PC-9 (cell line): ENCODE data around the gene CCDC148. TPM values are rescaled to one million over a fixed set of nuclear protein-coding genes. Genes with fewer than 3 reads are reported as not detected.

ENCODE experiments used
- BruUV-seq: library from RNA; stranded (reverse); fragments of 400-500 nt; replicated peaks from 2 replicates; lab custom pipeline; 2021; lab: Mats Ljungman, UMichigan
- CTCF ChIA-PET: fragments of 300-600 bp; sonication (Branson Sonifier 250); formaldehyde crosslinking; loops from one replicate; lab custom pipeline; 2022; ENCODE audit warnings: antibody characterized with exemption; lab: Charles Lee
- POLR2A ChIA-PET: fragments of 300-600 bp; sonication (Branson Sonifier 250); formaldehyde crosslinking; loops from one replicate; lab custom pipeline; 2022; ENCODE audit warnings: antibody characterized with exemption; ENCODE audit not compliant: unreplicated experiment; lab: Charles Lee
- DNase-seq, 2 experiments: peaks; one replicate each; pipeline versions ENCODE4 v3.0.0 to v3.0.0-alpha.2; 2015 to 2022; ENCODE audit warnings: mixed read lengths in 1 of 2
- H2AFZ ChIP-seq: fragments of 200-600 bp; sonication (generic); 2 replicates; pipeline ENCODE4 v1.8.1; 2017; ENCODE audit warnings: antibody characterized with exemption
- H3F3A ChIP-seq: fragments of 200-600 bp; sonication (generic); 2 replicates; pipeline ENCODE4 v1.8.1; 2017; ENCODE audit warnings: antibody characterized with exemption, mild to moderate bottlenecking, low read depth; ENCODE audit not compliant: insufficient read depth
- H3K27ac ChIP-seq: fragments of 200-600 bp; sonication (generic); 2 replicates; pipeline ENCODE4 v1.6.1; 2016; ENCODE audit warnings: mixed run types
- H3K27me3 ChIP-seq: fragments of 200-600 bp; sonication (generic); 2 replicates; pipeline ENCODE4 v1.6.1; 2016; ENCODE audit warnings: low read depth, mixed run types; ENCODE audit not compliant: insufficient read depth
- H3K36me3 ChIP-seq: fragments of 200-600 bp; sonication (generic); 2 replicates; pipeline ENCODE4 v1.6.1; 2016; ENCODE audit warnings: low read depth, mixed run types
- H3K4me1 ChIP-seq: fragments of 200-600 bp; sonication (generic); replicated peaks from 2 replicates; pipeline ENCODE4 v1.6.1; 2016; ENCODE audit warnings: mixed run types; ENCODE audit not compliant: insufficient read depth
- H3K4me2 ChIP-seq: fragments of 200-600 bp; sonication (generic); 2 replicates; pipeline ENCODE4 v1.6.1; 2017; ENCODE audit warnings: mixed run types
- H3K4me3 ChIP-seq: fragments of 200-600 bp; sonication (generic); 2 replicates; pipeline ENCODE4 v1.6.1; 2016; ENCODE audit warnings: mixed run types
- H3K79me2 ChIP-seq: fragments of 200-600 bp; sonication (generic); 2 replicates; pipeline ENCODE4 v1.6.1; 2017; ENCODE audit warnings: low read depth, mixed run types
- H3K9me2 ChIP-seq: fragments of 200-600 bp; sonication (generic); 2 replicates; pipeline ENCODE4 v1.8.1; 2017; ENCODE audit warnings: mild to moderate bottlenecking; ENCODE audit not compliant: insufficient read depth
- H3K9me3 ChIP-seq: fragments of 200-600 bp; sonication (generic); 2 replicates; pipeline ENCODE4 v1.8.1; 2016; ENCODE audit warnings: low read depth; ENCODE audit not compliant: insufficient read depth
- H4K20me1 ChIP-seq: fragments of 200-600 bp; sonication (generic); 2 replicates; pipeline ENCODE4 v1.8.1; 2017; ENCODE audit not compliant: insufficient read depth
- EZH2 ChIP-seq: fragments of 200-600 bp; sonication (generic); IDR thresholded peaks from 2 replicates; pipeline ENCODE4 v1.8.0; 2017; ENCODE audit warnings: antibody characterized with exemption, low read depth
- intact Hi-C: fragments of 100-400 bp; cut with micrococcal nuclease; formaldehyde crosslinking; loops from one replicate; pipeline ENCODE4 v1.10.0; 2022; ENCODE audit not compliant: unreplicated experiment
- total RNA-seq: library from RNA; stranded (reverse); gene quantifications from 2 replicates; pipeline ENCODE4 v1.2.3, GENCODE V29; 2021
- TF ChIP-seq, protein P1 (sequence below): fragments of 200-600 bp; sonication (generic); conservative IDR thresholded peaks from 2 replicates; pipeline ENCODE4 v1.6.1; 2017; ENCODE audit warnings: mixed run types, antibody characterized with exemption, mild to moderate bottlenecking, moderate library complexity

The CCDC148 gene
- total RNA-seq, 1 experiment from 2014 or later: 1.8 TPM

DNA sequence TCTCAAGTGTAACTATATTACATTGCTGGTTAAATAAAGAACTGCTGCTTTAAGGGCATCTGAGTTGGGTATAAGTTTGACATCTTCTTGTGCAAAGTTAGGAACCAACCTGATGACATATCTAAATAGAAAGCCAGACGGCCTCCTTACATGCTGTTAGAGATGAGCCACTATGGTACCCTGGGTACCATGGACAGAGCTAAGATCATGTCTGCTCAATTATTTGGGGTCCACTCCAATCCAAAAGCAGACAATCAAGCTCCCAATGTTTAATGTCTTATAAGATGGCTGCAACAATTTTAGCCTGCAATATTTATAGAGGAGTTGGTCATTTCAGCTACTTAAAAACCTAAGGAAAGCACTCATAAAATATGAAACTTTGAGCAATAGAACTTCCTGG, 268.6 kb downstream of the CCDC148 start:
- TF ChIP-seq EZH2: no peak
- TF ChIP-seq, protein P1, sequence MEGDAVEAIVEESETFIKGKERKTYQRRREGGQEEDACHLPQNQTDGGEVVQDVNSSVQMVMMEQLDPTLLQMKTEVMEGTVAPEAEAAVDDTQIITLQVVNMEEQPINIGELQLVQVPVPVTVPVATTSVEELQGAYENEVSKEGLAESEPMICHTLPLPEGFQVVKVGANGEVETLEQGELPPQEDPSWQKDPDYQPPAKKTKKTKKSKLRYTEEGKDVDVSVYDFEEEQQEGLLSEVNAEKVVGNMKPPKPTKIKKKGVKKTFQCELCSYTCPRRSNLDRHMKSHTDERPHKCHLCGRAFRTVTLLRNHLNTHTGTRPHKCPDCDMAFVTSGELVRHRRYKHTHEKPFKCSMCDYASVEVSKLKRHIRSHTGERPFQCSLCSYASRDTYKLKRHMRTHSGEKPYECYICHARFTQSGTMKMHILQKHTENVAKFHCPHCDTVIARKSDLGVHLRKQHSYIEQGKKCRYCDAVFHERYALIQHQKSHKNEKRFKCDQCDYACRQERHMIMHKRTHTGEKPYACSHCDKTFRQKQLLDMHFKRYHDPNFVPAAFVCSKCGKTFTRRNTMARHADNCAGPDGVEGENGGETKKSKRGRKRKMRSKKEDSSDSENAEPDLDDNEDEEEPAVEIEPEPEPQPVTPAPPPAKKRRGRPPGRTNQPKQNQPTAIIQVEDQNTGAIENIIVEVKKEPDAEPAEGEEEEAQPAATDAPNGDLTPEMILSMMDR: no peak
- H3K4me3 ChIP-seq: no peak overlapping the region
- H4K20me1 ChIP-seq: no peaks in the 10 kb centered on the region
- H3K27ac ChIP-seq: no peak overlapping the region
- no peak overlapping the region for H3K4me2 ChIP-seq
- no peaks in the 10 kb centered on the region for H3K9me2 ChIP-seq
- no peaks in the 10 kb centered on the region for H3F3A ChIP-seq
- ChIA-PET CTCF (no interaction called here), POLR2A (no interaction called here)
- H3K79me2 ChIP-seq: no peaks in the 10 kb centered on the region
- no peak for DNase-seq
- peaks cover 7% of the 10 kb centered on the region; the same call in 1 of the 2 replicates for H3K4me1 ChIP-seq
- no peaks in the 10 kb centered on the region for H3K36me3 ChIP-seq
- H2AFZ ChIP-seq: no peak overlapping the region
- no peaks in the 10 kb centered on the region for H3K9me3 ChIP-seq
- intact Hi-C loops: no loop called here
- H3K27me3 ChIP-seq: no peaks in the 10 kb centered on the region
- BruUV-seq: no TSS peak

DNA sequence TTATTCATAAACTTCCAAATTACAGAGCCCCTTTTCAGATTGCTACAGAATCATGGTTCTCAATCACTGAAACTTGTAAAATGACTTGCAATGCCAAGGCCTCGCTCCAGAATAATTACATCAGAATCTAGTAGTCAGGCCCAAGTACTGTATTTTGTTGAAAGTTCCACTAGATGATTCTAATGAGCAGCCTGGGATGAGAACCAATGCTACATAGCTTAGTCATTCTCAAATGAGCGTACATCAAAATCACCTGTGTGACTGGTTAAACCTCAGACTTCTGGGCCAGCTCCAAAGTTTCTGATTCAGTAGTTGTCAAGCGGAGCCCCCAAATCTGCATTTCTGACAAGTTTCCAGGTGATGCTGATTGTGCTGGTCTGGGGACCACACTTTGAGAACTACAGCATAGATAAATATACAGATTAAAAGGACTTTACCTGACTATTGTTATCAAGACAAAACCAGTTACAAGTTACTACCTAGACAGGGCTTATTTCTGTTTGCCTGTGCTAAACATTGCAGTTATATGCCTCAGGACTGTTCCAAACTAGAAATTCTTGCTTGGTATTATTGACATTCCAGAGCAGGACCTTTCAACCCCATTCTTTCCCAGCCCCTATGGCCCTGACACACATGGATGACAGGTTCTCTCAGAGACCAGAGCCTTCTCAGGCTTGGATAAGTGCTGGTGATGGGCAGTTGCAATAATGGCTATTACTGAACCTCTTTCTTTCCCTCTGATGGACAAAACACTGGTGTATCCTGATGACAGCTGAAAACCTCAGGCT, 271.8 kb downstream of the CCDC148 start:
- Histone ChIP-seq H4K20me1 (no peaks in the 10 kb centered on the region), H3K4me3 (no peak overlapping the region), H3K9me3 (no peaks in the 10 kb centered on the region), H3K79me2 (no peaks in the 10 kb centered on the region), H3K4me2 (peak overlapping the region; percentile 15; the same call in 1 of the 2 replicates), H3K4me1 (peaks cover 7% of the 10 kb centered on the region; the same call in 1 of the 2 replicates), H3K27ac (0 out of 2 replicates have a peak overlapping the region, but pooled peaks have one; percentile 47), H3F3A (no peaks in the 10 kb centered on the region), H2AFZ (no peak overlapping the region), H3K9me2 (no peaks in the 10 kb centered on the region), H3K36me3 (no peaks in the 10 kb centered on the region), H3K27me3 (no peaks in the 10 kb centered on the region)
- ChIA-PET POLR2A (no interaction called here), CTCF (no interaction called here)
- BruUV-seq: no TSS peak
- intact Hi-C loops: no loop called here
- peak; percentile 11 to 48 for DNase-seq
- TF ChIP-seq EZH2: no peak
- TF ChIP-seq, protein P1: no peak

DNA sequence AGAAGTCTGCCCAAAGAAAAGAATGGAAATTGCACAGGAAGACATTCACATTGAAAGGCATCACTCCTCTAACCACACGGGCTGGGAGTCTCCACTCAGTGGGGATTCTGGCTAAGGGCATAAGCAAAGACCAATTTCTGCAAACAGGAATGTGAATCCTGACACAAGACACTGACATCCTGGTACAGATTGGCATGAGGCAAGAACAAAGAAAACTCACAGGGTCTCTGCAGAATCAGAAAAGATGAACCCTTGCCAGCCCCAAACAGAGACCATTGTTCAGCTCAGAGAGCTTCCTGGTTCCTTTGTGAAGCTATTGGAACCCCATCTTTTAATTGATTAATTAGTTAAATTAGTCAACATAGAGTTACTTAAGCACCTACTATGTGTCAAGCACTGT, 272.6 kb downstream of the CCDC148 start:
- H3K4me3 ChIP-seq: no peak overlapping the region
- intact Hi-C loops: no loop called here
- no peaks in the 10 kb centered on the region for H3K79me2 ChIP-seq
- H3K36me3 ChIP-seq: no peaks in the 10 kb centered on the region
- peak overlapping the region; percentile 15; the same call in 1 of the 2 replicates for H3K4me2 ChIP-seq
- TF ChIP-seq EZH2: no peak
- TF ChIP-seq, protein P1: no peak
- H2AFZ ChIP-seq: no peak overlapping the region
- H3K27ac ChIP-seq: no peak overlapping the region
- H3K9me3 ChIP-seq: no peaks in the 10 kb centered on the region
- H3K27me3 ChIP-seq: no peaks in the 10 kb centered on the region
- DNase-seq: no peak
- H4K20me1 ChIP-seq: no peaks in the 10 kb centered on the region
- no peaks in the 10 kb centered on the region for H3K9me2 ChIP-seq
- POLR2A ChIA-PET: no interaction called here
- CTCF ChIA-PET: no interaction called here
- no peaks in the 10 kb centered on the region for H3F3A ChIP-seq
- H3K4me1 ChIP-seq: peaks cover 7% of the 10 kb centered on the region; the same call in 1 of the 2 replicates
- no TSS peak for BruUV-seq
